Measurements from ENCODE around the gene TANK.
A peak's percentile ranks its signal among the peaks of the same experiment; 100 is the strongest.
"Not testable (repeated sequence)": the region's sequence is repeated elsewhere in the genome, so short reads cannot be mapped to it uniquely, and the experiment has no call there.

Gene TANK

GRCh38 chr2:161170377-161170776 lies 10.1 kb downstream of the TANK start:
- DNase-seq: no peak

- DNase-seq: no peak
Measured at GRCh38 chr2:161170958-161171932, 11.0 kb downstream of the TANK start.

- no peak for DNase-seq
Measured at GRCh38 chr2:161172901-161173540, 12.8 kb downstream of the TANK start.

GRCh38 chr2:161173541-161174194 lies 13.4 kb downstream of the TANK start:
- no peak for DNase-seq

GRCh38 chr2:161177969-161178368 lies 17.7 kb downstream of the TANK start:
- no peak for DNase-seq

- DNase-seq: no peak
Measured at GRCh38 chr2:161178756-161179155, 18.5 kb downstream of the TANK start.

GRCh38 chr2:161190050-161190449 lies 29.8 kb downstream of the TANK start:
- DNase-seq: no peak

GRCh38 chr2:161195602-161196001 lies 35.4 kb downstream of the TANK start:
- not testable (repeated sequence) for DNase-seq

- no peak for DNase-seq
Measured at GRCh38 chr2:161199912-161200701, 39.9 kb downstream of the TANK start.

- DNase-seq: no peak
Measured at GRCh38 chr2:161204846-161205245, 44.6 kb downstream of the TANK start.

- no peak for DNase-seq
Measured at GRCh38 chr2:161206471-161207032, 46.3 kb downstream of the TANK start.

- no peak for DNase-seq
Measured at GRCh38 chr2:161207941-161208340, 47.7 kb downstream of the TANK start.

- DNase-seq: no peak
Measured at GRCh38 chr2:161208527-161209139, 48.4 kb downstream of the TANK start.

- DNase-seq: no peak
Measured at GRCh38 chr2:161209902-161210301, 49.7 kb downstream of the TANK start.

- DNase-seq: no peak
Measured at GRCh38 chr2:161217597-161218185, 57.5 kb downstream of the TANK start.

GRCh38 chr2:161219211-161219610 lies 59.0 kb downstream of the TANK start:
- DNase-seq: no peak

- peak in 1 of 2 experiments; percentile 42 for DNase-seq
Measured at GRCh38 chr2:161223139-161223732, 63.0 kb downstream of the TANK start.

GRCh38 chr2:161228511-161229240 lies 68.4 kb downstream of the TANK start:
- no peak for DNase-seq

GRCh38 chr2:161230959-161231358 lies 70.7 kb downstream of the TANK start:
- no peak for DNase-seq

- DNase-seq: no peak
Measured at GRCh38 chr2:161232571-161232970, 72.3 kb downstream of the TANK start.
